Ishikawa (cell line): ENCODE data around the gene BACH2.
A peak's percentile ranks its signal among the peaks of the same experiment; 100 is the strongest.

Experiments
- CEBPB ChIP-seq: IDR thresholded peaks from 2 replicates; pipeline ENCODE4 v1.6.1; 2012
- CREB1 ChIP-seq: IDR thresholded peaks from 2 replicates; pipeline ENCODE4 v1.6.1; 2012; ENCODE audit warnings: low read depth
- EGR1 ChIP-seq: IDR thresholded peaks from 2 replicates; pipeline ENCODE4 v1.6.1; 2012
- EP300 ChIP-seq: IDR thresholded peaks from 2 replicates; pipeline ENCODE4 v1.6.1; 2012; ENCODE audit warnings: borderline replicate concordance
- FOXM1 ChIP-seq: IDR thresholded peaks from 2 replicates; pipeline ENCODE4 v1.6.1; 2012; ENCODE audit warnings: low read depth, borderline replicate concordance
- MAX ChIP-seq: IDR thresholded peaks from 2 replicates; pipeline ENCODE4 v1.6.1; 2012
- NFIC ChIP-seq: IDR thresholded peaks from 2 replicates; pipeline ENCODE4 v1.6.1; 2012
- RAD21 ChIP-seq: IDR thresholded peaks from 2 replicates; pipeline ENCODE4 v1.6.1; 2012; ENCODE audit warnings: low read depth
- REST ChIP-seq: IDR thresholded peaks from 2 replicates; pipeline ENCODE4 v1.6.1; 2012; ENCODE audit warnings: low read depth, mild to moderate bottlenecking
- TAF1 ChIP-seq: IDR thresholded peaks from 2 replicates; pipeline ENCODE4 v1.6.1; 2012; ENCODE audit warnings: low read depth, mild to moderate bottlenecking
- TCF12 ChIP-seq: IDR thresholded peaks from 2 replicates; pipeline ENCODE4 v1.6.1; 2012; ENCODE audit warnings: low read depth
- TEAD4 ChIP-seq: IDR thresholded peaks from 2 replicates; pipeline ENCODE4 v1.6.1; 2012
- USF1 ChIP-seq: IDR thresholded peaks from 2 replicates; pipeline ENCODE4 v1.6.1; 2012
- YY1 ChIP-seq: IDR thresholded peaks from 2 replicates; pipeline ENCODE4 v1.6.1; 2012; ENCODE audit warnings: low read depth
- ZBTB7A ChIP-seq: IDR thresholded peaks from 2 replicates; pipeline ENCODE4 v1.6.1; 2012; ENCODE audit warnings: low read depth

Gene BACH2

GRCh38 chr6:90194371-90194841 lies 102.2 kb downstream of the BACH2 start:
- TF ChIP-seq RAD21 (no peak), CREB1 (no peak), EP300 (no peak), FOXM1 (no peak), TAF1 (no peak)

GRCh38 chr6:90193359-90193758 lies 103.3 kb downstream of the BACH2 start:
- TF ChIP-seq CEBPB: no peak
- TF ChIP-seq YY1: no peak
- no peak for TF ChIP-seq USF1
- TF ChIP-seq TAF1: no peak
- no peak for TF ChIP-seq TEAD4
- TF ChIP-seq REST: no peak
- TF ChIP-seq ZBTB7A: no peak
- TF ChIP-seq EP300: no peak
- TF ChIP-seq NFIC: no peak
- TF ChIP-seq TCF12: no peak
- TF ChIP-seq EGR1: no peak

GRCh38 chr6:90192857-90193256 lies 103.8 kb downstream of the BACH2 start:
- TF ChIP-seq USF1 (peak; percentile 44; the same call in 1 of the 2 replicates), REST (no peak)

- TF ChIP-seq EGR1: no peak
- TF ChIP-seq RAD21: no peak
- TF ChIP-seq TEAD4: no peak
- TF ChIP-seq YY1: no peak
- TF ChIP-seq CEBPB: no peak
- TF ChIP-seq FOXM1: no peak
- no peak for TF ChIP-seq MAX
- TF ChIP-seq TAF1: no peak
- TF ChIP-seq NFIC: no peak
- TF ChIP-seq USF1: no peak
- no peak for TF ChIP-seq CREB1
These were observed 105.8 kb downstream of the BACH2 start for GRCh38 chr6:90190752-90191395.

GRCh38 chr6:90190131-90190530 lies 106.5 kb downstream of the BACH2 start:
- TF ChIP-seq ZBTB7A (no peak), EGR1 (no peak), NFIC (no peak), FOXM1 (no peak), YY1 (no peak), TCF12 (no peak), CEBPB (no peak), TEAD4 (no peak), EP300 (no peak), CREB1 (no peak), MAX (no peak), USF1 (no peak), TAF1 (no peak)
